ENCODE data around the gene HBA1. TPM values are rescaled to one million over a fixed set of nuclear protein-coding genes. Genes with fewer than 3 reads are reported as not detected.
A peak's percentile ranks its signal among the peaks of the same experiment; 100 is the strongest.

Gene HBA1
- total and polyA plus RNA-seq, 2 of the 4 experiments (the other 2 are of a cell fraction): 0.21 TPM; not detected in 1

DNA sequence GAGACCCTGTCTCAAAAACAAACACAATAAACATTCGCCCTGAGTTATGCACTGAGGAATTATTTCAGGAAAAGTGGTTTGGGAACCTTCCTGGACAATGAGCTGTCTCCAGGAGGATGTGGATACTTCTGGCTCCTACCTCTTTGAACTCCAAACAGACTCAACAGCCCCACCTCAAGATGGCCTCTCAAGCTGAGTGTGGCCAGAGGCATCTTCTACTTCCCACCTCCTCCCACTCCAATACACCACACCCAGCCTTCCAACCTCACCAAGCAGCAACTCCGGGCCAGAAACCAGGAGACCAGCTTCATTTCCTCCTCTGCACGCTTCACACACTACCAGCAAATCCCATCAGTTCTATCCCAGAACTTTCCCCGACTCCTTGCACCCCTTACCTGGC, 15.4 kb downstream of the HBA1 start:
- H3K23ac ChIP-seq (ENCODE audit: low read depth, low read length): no peak overlapping the region
- H2BK120ac ChIP-seq (ENCODE audit: low read depth, low read length): no peak overlapping the region
- H3K4me1 ChIP-seq (ENCODE audit: control insufficient read depth, insufficient read depth, low read length): no peaks in the 10 kb centered on the region
- DNase-seq: peak; percentile 33
- intact Hi-C loops (cut with micrococcal nuclease): no loop called here
- peaks cover 16 to 43% of the 10 kb centered on the region in 2 experiments for H3K79me1 ChIP-seq (ENCODE audit: low read depth in 1 of 2, low read length in 2 of 2)
- TF ChIP-seq, protein P1, sequence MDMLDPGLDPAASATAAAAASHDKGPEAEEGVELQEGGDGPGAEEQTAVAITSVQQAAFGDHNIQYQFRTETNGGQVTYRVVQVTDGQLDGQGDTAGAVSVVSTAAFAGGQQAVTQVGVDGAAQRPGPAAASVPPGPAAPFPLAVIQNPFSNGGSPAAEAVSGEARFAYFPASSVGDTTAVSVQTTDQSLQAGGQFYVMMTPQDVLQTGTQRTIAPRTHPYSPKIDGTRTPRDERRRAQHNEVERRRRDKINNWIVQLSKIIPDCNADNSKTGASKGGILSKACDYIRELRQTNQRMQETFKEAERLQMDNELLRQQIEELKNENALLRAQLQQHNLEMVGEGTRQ (IDR thresholded peaks at IDR 0.05; ENCODE audit: low read depth, low read length): no peak
- TF ChIP-seq CHD1 (IDR thresholded peaks at IDR 0.05; ENCODE audit: low read depth, low read length): no peak
- no peak for TF ChIP-seq FOS (IDR thresholded peaks at IDR 0.05; ENCODE audit: low read depth, low read length)
- no peak for TF ChIP-seq MAZ (IDR thresholded peaks at IDR 0.05; ENCODE audit: borderline replicate concordance, low read depth, low read length)
- no peak for TF ChIP-seq BHLHE40 (IDR thresholded peaks at IDR 0.05; ENCODE audit: low read depth, low read length)
- TF ChIP-seq MXI1 (IDR thresholded peaks at IDR 0.05; ENCODE audit: borderline replicate concordance, low read depth, low read length): no peak
- TF ChIP-seq RAD21 (IDR thresholded peaks at IDR 0.05; ENCODE audit: low read length): no peak
- TF ChIP-seq MAFK (IDR thresholded peaks at IDR 0.05; ENCODE audit: low read depth, low read length): no peak
- no peak for TF ChIP-seq SMC3 (IDR thresholded peaks at IDR 0.05; ENCODE audit: low read depth, low read length)
- TF ChIP-seq NFE2L2 (IDR thresholded peaks at IDR 0.05; ENCODE audit: low read depth, low read length): no peak
- TF ChIP-seq POLR2A (IDR thresholded peaks at IDR 0.05; ENCODE audit: low read depth, low read length): no peak
- TF ChIP-seq, protein P2, sequence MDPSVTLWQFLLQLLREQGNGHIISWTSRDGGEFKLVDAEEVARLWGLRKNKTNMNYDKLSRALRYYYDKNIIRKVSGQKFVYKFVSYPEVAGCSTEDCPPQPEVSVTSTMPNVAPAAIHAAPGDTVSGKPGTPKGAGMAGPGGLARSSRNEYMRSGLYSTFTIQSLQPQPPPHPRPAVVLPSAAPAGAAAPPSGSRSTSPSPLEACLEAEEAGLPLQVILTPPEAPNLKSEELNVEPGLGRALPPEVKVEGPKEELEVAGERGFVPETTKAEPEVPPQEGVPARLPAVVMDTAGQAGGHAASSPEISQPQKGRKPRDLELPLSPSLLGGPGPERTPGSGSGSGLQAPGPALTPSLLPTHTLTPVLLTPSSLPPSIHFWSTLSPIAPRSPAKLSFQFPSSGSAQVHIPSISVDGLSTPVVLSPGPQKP (IDR thresholded peaks at IDR 0.05; ENCODE audit: borderline replicate concordance, low read depth, low read length): no peak
- no peak overlapping the region for H3K27ac ChIP-seq (ENCODE audit: insufficient read depth, low read length)
- H2AK9ac ChIP-seq (replicated peaks; ENCODE audit: low read depth, low read length, poor library complexity): no peak overlapping the region
- ChIA-PET CTCF (no interaction called here), POLR2A (ENCODE audit: unreplicated experiment) (no interaction called here)
- peaks cover 31% of the 10 kb centered on the region for H4K20me1 ChIP-seq (ENCODE audit: insufficient read depth, low read length)
- WGBS, 2 experiments (ENCODE audit: extremely low coverage in 2 of 2, insufficient read length in 1 of 2): 89% methylated on average over 2 of the region's 4 CpGs; no CpG with 5 or more reads in 1 of the 2 experiments
- H3K9me1 ChIP-seq (ENCODE audit: insufficient read depth, low read length): peaks cover 4% of the 10 kb centered on the region
- H4K5ac ChIP-seq (ENCODE audit: low read depth, low read length): no peak overlapping the region
- H2BK5ac ChIP-seq (ENCODE audit: low read depth, low read length, poor library complexity, severe bottlenecking): no peak overlapping the region
- dilution Hi-C loops (cut with HindIII; ENCODE audit: low sequenced_read_pairs, unreplicated experiment): no loop called here
- H2AK5ac ChIP-seq (ENCODE audit: low read depth, low read length): no peak overlapping the region
- no peak overlapping the region for H3K18ac ChIP-seq (ENCODE audit: low read depth, low read length)
- H3K36me3 ChIP-seq (ENCODE audit: control insufficient read depth, insufficient read depth, low read length): peaks cover 72% of the 10 kb centered on the region
- peak; percentile 55 for ATAC-seq (ENCODE audit: low read depth)
- H3K4me3 ChIP-seq (ENCODE audit: insufficient read depth, low read depth, low read length): no peak overlapping the region
- no peak overlapping the region for H3K4me2 ChIP-seq (ENCODE audit: low read depth, low read length)
- no peak overlapping the region for H3K56ac ChIP-seq (ENCODE audit: extremely low read depth, insufficient read depth, low read length)
- no peak overlapping the region for H3K4ac ChIP-seq (ENCODE audit: low read depth, low read length)
- H3K9me3 ChIP-seq (ENCODE audit: control insufficient read depth, insufficient read depth, low read length): no peaks in the 10 kb centered on the region
- H4K91ac ChIP-seq (ENCODE audit: insufficient read depth, low read depth, low read length): no peak overlapping the region
- H3K14ac ChIP-seq (replicated peaks; ENCODE audit: low read depth, low read length): no peak overlapping the region
- no peak overlapping the region for H2BK20ac ChIP-seq (ENCODE audit: low read depth, low read length)
- no peak overlapping the region for H2AFZ ChIP-seq (replicated peaks; ENCODE audit: low read length, poor library complexity)
- H3K9ac ChIP-seq (ENCODE audit: low read depth, low read length): no peak overlapping the region
- no peak overlapping the region for H2BK15ac ChIP-seq (ENCODE audit: low read depth, low read length)
- BruUV-seq (replicated peaks): no TSS peak
- in situ Hi-C loops (cut with MboI; ENCODE audit: low sequenced_read_pairs): no loop called here
- no peak overlapping the region for H4K8ac ChIP-seq (ENCODE audit: low read depth in 2 of 2, low read length in 2 of 2)
- H3K27me3 ChIP-seq (ENCODE audit: control insufficient read depth, insufficient read depth, low read length): no peaks in the 10 kb centered on the region
